ENCODE data around the gene DLGAP1. TPM values are rescaled to one million over a fixed set of nuclear protein-coding genes. Genes with fewer than 3 reads are reported as not detected.

DLGAP1 gene
- polyA plus RNA-seq, 4 donors: 0.22 to 0.47 TPM; not detected in 2

DNA sequence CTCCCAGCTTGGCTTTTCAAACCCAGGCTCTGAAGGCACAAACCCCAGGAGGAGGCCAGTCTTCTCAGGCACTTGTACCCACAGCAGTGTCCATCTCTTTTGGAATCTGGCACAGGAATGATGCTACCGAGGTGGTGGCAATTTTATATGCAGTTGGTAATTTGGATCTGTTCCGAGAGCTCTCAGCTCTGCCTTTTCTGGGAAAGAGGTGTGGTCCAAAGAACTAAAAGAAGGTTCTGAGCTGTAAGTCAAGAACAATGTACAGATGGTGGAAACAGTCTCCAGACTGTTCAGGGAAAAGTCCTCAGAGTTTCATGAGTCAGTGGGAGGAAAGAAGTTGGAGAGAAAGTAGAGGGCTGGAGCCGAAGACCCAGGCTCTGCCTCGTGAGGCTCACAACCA, 651.8 kb downstream of the DLGAP1 start:
- WGBS, 3 donors: 79 to 89% (median 88%) methylated on average over 4 of the region's 4 CpGs
- no peaks in the 10 kb centered on the region for H3K4me1 ChIP-seq (ENCODE audit: control insufficient read depth in 3 of 3, insufficient read depth in 2 of 3, low read depth in 1 of 3, low read length in 2 of 3)
- H3K36me3 ChIP-seq (ENCODE audit: control insufficient read depth in 3 of 3, insufficient read depth in 2 of 3, low read depth in 1 of 3, low read length in 3 of 3): no peaks in the 10 kb centered on the region
- H3K4me3 ChIP-seq (ENCODE audit: low read depth in 1 of 3, low read length in 3 of 3): no peak overlapping the region
- H3K27me3 ChIP-seq (ENCODE audit: control insufficient read depth in 3 of 3, insufficient read depth in 3 of 3, low read length in 3 of 3): no peaks in the 10 kb centered on the region
- DNase-seq (no peak), FAIRE-seq (no peak)
- H3K27ac ChIP-seq (ENCODE audit: low read depth in 1 of 3, low read length in 2 of 3): no peak overlapping the region
- H3K9me3 ChIP-seq (ENCODE audit: control insufficient read depth in 2 of 2, insufficient read depth in 1 of 2, low read depth in 1 of 2, low read length in 1 of 2): no peaks in the 10 kb centered on the region

DNA sequence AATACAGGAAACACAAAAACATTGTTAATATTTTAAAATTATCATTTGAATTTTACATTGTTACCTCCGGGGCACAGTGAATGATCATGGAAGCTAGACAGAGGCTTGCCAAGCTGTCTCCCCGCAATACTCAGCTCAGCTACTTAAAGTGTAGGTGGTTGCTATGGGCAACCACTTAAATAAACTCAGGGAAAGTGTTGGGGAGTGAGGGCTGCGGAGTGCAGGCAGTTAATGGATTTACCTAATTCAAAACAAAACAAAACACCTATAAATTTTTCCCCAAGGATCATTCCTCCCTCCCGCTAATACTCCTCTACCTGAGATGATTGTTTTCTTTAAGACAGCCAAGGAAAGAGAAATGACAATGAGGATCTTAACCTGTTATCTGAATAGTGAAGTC, 655.6 kb downstream of the DLGAP1 start:
- DNase-seq (peak in 1 of 2 donors; percentile 32), FAIRE-seq (no peak)
- no peaks in the 10 kb centered on the region for H3K36me3 ChIP-seq (ENCODE audit: control insufficient read depth in 3 of 3, insufficient read depth in 2 of 3, low read depth in 1 of 3, low read length in 3 of 3)
- 67 to 82% (median 78%) methylated on average over 4 of the region's 4 CpGs for WGBS, 3 donors
- H3K4me1 ChIP-seq (ENCODE audit: control insufficient read depth in 3 of 3, insufficient read depth in 2 of 3, low read depth in 1 of 3, low read length in 2 of 3): no peaks in the 10 kb centered on the region
- no peaks in the 10 kb centered on the region for H3K9me3 ChIP-seq (ENCODE audit: control insufficient read depth in 2 of 2, insufficient read depth in 1 of 2, low read depth in 1 of 2, low read length in 1 of 2)
- no peak overlapping the region for H3K27ac ChIP-seq (ENCODE audit: low read depth in 1 of 3, low read length in 2 of 3)
- H3K27me3 ChIP-seq (ENCODE audit: control insufficient read depth in 3 of 3, insufficient read depth in 3 of 3, low read length in 3 of 3): no peaks in the 10 kb centered on the region
- H3K4me3 ChIP-seq (ENCODE audit: low read depth in 1 of 3, low read length in 3 of 3): no peak overlapping the region

DNA sequence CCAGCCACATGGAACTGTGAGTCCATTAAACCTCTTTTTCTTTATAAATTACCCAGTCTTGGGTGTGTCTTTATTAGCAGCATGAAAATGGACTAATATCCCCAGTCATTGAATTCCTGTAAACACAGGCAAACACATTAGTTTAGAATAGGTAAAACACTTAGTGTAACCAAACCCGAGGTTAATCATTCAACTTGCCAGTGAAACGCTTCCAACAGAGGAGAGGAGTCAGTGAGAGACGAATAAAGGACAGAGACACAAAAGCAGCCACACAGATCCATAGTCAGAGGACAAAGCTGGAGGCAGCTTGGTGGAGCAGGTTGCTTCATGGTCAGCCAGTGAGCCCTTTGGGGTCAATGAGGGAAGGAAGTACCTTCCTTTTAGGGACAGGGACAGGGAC, 657.1 kb downstream of the DLGAP1 start:
- DNase-seq: peak in 1 of 2 donors; percentile 18
- no peak overlapping the region for H3K27ac ChIP-seq (ENCODE audit: low read depth in 1 of 3, low read length in 2 of 3)
- H3K27me3 ChIP-seq (ENCODE audit: control insufficient read depth in 3 of 3, insufficient read depth in 3 of 3, low read length in 3 of 3): no peaks in the 10 kb centered on the region
- no peaks in the 10 kb centered on the region for H3K4me1 ChIP-seq (ENCODE audit: control insufficient read depth in 3 of 3, insufficient read depth in 2 of 3, low read depth in 1 of 3, low read length in 2 of 3)
- H3K9me3 ChIP-seq (ENCODE audit: control insufficient read depth in 2 of 2, insufficient read depth in 1 of 2, low read depth in 1 of 2, low read length in 1 of 2): no peaks in the 10 kb centered on the region
- no peak overlapping the region for H3K4me3 ChIP-seq (ENCODE audit: low read depth in 1 of 3, low read length in 3 of 3)
- no peaks in the 10 kb centered on the region for H3K36me3 ChIP-seq (ENCODE audit: control insufficient read depth in 3 of 3, insufficient read depth in 2 of 3, low read depth in 1 of 3, low read length in 3 of 3)
- no peak for FAIRE-seq
- 47 to 71% (median 63%) methylated on average over 3 of the region's 3 CpGs for WGBS, 3 donors

DNA sequence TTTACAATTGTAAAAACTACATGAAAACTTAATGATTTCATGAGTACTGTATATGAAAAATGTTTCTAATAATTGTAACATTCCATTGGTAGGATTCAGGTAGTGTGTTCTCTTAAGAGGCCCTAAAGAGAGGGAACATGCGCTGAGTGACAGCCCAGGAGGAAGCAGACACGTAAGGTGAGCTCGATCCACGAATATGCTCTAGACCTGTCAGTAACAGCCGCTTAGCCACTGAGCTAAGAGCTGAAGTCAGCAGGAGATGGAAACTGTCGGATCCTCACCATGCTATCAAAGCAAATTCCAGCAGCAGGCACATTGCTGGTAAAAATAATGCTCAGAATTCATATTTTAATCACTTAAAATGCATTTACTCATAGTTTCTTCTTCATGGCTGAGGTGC, 658.7 kb downstream of the DLGAP1 start:
- Histone ChIP-seq H3K4me1 (ENCODE audit: control insufficient read depth in 3 of 3, insufficient read depth in 2 of 3, low read depth in 1 of 3, low read length in 2 of 3) (no peaks in the 10 kb centered on the region), H3K27me3 (ENCODE audit: control insufficient read depth in 3 of 3, insufficient read depth in 3 of 3, low read length in 3 of 3) (no peaks in the 10 kb centered on the region), H3K4me3 (ENCODE audit: low read depth in 1 of 3, low read length in 3 of 3) (no peak overlapping the region), H3K27ac (ENCODE audit: low read depth in 1 of 3, low read length in 2 of 3) (no peak overlapping the region), H3K9me3 (ENCODE audit: control insufficient read depth in 2 of 2, insufficient read depth in 1 of 2, low read depth in 1 of 2, low read length in 1 of 2) (no peaks in the 10 kb centered on the region), H3K36me3 (ENCODE audit: control insufficient read depth in 3 of 3, insufficient read depth in 2 of 3, low read depth in 1 of 3, low read length in 3 of 3) (no peaks in the 10 kb centered on the region)
- 90 to 95% (median 92%) methylated on average over 6 of the region's 6 CpGs for WGBS, 3 donors
- FAIRE-seq (no peak), DNase-seq (no peak)

DNA sequence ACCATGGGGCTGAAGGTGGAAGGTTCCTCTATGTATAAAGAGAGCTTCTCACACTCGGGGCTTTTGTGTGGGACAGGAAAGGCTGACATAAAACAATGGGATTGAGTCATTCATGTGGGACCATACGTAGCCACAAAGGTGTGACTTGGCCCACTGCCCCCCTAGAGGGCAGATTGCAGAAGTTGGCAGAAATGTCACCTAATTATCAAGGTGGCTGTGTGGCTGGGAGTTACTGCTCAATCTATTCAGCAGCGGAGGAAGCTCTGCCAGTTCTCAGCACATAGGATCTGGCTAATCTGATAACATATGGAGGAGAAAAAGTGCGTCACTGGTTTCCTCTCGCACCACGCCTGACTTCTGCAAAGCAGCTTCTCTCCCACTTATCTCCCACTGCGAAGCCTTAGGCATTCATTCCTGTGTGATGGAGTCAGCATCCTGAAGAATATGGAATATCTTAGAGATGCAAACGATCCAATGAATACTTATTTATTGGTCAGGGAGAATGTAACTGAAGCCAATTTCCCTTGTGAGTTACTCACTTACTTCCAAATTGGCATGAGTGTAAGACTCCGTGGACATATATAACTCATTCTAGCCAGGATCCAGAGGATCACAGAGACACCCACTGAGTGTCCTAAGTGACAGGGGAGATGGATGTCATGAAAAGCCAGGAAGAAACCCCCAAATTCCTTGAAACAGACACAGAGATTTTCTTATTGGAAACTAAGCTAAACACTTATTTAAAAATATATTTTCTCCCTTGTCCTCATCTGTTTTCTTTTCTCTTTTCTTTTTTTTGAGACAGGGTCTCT, 660.4 kb downstream of the DLGAP1 start:
- 6 to 45% (median 18%) methylated on average over 9 of the region's 9 CpGs for WGBS, 3 donors
- H3K27ac ChIP-seq (ENCODE audit: low read depth in 1 of 3, low read length in 2 of 3): no peak overlapping the region
- no peaks in the 10 kb centered on the region for H3K4me1 ChIP-seq (ENCODE audit: control insufficient read depth in 3 of 3, insufficient read depth in 2 of 3, low read depth in 1 of 3, low read length in 2 of 3)
- DNase-seq (peak in 1 of 2 donors; percentile 51), FAIRE-seq (no peak)
- H3K4me3 ChIP-seq (ENCODE audit: low read depth in 1 of 3, low read length in 3 of 3): no peak overlapping the region
- no peaks in the 10 kb centered on the region for H3K36me3 ChIP-seq (ENCODE audit: control insufficient read depth in 3 of 3, insufficient read depth in 2 of 3, low read depth in 1 of 3, low read length in 3 of 3)
- H3K27me3 ChIP-seq (ENCODE audit: control insufficient read depth in 3 of 3, insufficient read depth in 3 of 3, low read length in 3 of 3): no peaks in the 10 kb centered on the region
- H3K9me3 ChIP-seq (ENCODE audit: control insufficient read depth in 2 of 2, insufficient read depth in 1 of 2, low read depth in 1 of 2, low read length in 1 of 2): no peaks in the 10 kb centered on the region

DNA sequence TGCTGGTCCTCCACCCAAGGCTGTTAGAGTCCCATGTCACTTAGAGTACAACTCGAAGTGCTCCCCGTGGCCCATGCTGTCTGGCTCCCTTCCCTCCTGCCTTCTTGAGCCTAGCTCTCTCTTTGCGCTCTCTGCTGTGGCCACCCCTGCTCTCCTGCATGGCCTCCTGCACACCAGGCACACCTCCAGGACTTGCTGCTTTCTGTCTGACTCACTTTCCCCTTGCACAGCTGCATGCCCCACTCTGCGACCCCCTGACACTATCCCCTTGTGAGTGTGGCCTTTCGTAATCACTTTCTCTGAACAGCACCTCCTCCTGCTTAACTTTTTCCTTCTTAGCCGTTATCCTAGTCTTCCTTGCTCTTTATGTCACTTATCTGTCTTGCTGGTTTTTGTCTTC, 661.6 kb downstream of the DLGAP1 start:
- 77 to 88% (median 83%) methylated on average over 6 of the region's 6 CpGs for WGBS, 3 donors
- DNase-seq: no peak

DNA sequence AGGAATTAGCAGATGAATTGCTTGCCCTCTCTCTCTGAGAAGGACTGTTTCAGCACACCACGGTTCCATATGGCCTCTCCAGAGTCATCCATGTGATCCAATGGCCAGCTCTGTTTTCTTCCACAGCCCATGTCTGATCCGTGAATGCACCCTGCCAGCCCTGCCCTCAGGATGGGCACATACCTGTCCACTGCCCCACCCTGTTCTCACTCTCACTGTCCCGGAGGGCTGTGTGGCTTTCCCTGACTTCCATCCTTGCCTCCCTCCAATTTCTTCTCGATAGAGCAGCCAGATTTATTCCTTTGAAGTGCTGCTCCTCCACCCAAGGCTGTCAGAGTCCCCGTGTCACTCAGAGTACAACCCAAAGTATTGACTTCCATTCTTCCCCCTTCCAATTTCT, 662.0 kb downstream of the DLGAP1 start:
- H3K36me3 ChIP-seq (ENCODE audit: control insufficient read depth in 3 of 3, insufficient read depth in 2 of 3, low read depth in 1 of 3, low read length in 3 of 3): no peaks in the 10 kb centered on the region
- no peaks in the 10 kb centered on the region for H3K27me3 ChIP-seq (ENCODE audit: control insufficient read depth in 3 of 3, insufficient read depth in 3 of 3, low read length in 3 of 3)
- DNase-seq: no peak
- H3K9me3 ChIP-seq (ENCODE audit: control insufficient read depth in 2 of 2, insufficient read depth in 1 of 2, low read depth in 1 of 2, low read length in 1 of 2): no peaks in the 10 kb centered on the region
- H3K4me3 ChIP-seq (ENCODE audit: low read depth in 1 of 3, low read length in 3 of 3): no peak overlapping the region
- whole genome bisulfite sequencing, 3 donors: 70 to 79% (median 76%) methylated on average over 5 of the region's 5 CpGs
- no peak overlapping the region for H3K27ac ChIP-seq (ENCODE audit: low read depth in 1 of 3, low read length in 2 of 3)
- H3K4me1 ChIP-seq (ENCODE audit: control insufficient read depth in 3 of 3, insufficient read depth in 2 of 3, low read depth in 1 of 3, low read length in 2 of 3): no peaks in the 10 kb centered on the region
- FAIRE-seq: no peak

More for the DNA sequence above, 661.6 kb downstream of the DLGAP1 start:
- FAIRE-seq: no peak
- Histone ChIP-seq H3K4me1 (ENCODE audit: control insufficient read depth in 3 of 3, insufficient read depth in 2 of 3, low read depth in 1 of 3, low read length in 2 of 3) (no peaks in the 10 kb centered on the region), H3K27me3 (ENCODE audit: control insufficient read depth in 3 of 3, insufficient read depth in 3 of 3, low read length in 3 of 3) (no peaks in the 10 kb centered on the region), H3K4me3 (ENCODE audit: low read depth in 1 of 3, low read length in 3 of 3) (no peak overlapping the region), H3K27ac (ENCODE audit: low read depth in 1 of 3, low read length in 2 of 3) (no peak overlapping the region), H3K36me3 (ENCODE audit: control insufficient read depth in 3 of 3, insufficient read depth in 2 of 3, low read depth in 1 of 3, low read length in 3 of 3) (no peaks in the 10 kb centered on the region), H3K9me3 (ENCODE audit: control insufficient read depth in 2 of 2, insufficient read depth in 1 of 2, low read depth in 1 of 2, low read length in 1 of 2) (no peaks in the 10 kb centered on the region)

DNA sequence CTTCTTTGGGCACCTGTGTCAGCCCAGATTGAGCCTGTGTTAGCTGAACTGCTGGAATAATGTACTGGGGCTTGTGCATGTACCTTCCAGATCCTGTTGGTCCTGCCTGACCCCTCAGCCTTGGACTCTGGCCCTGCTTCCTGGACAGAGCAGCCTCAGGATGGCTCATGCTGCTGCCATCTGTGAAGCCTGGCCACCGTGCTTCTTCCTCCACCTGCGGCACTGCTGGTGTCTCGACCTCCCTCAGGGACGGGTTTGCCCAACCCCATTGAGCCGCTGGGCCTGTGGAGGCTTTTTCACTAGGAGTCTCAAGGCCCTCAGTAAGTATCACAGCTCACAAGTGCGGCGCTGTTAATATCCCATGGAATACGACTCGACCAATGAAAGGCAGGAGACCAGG, 662.4 kb downstream of the DLGAP1 start:
- DNase-seq (no peak), FAIRE-seq (no peak)
- WGBS, 3 donors: 88 to 94% (median 93%) methylated on average over 9 of the region's 9 CpGs
- Histone ChIP-seq H3K27ac (ENCODE audit: low read depth in 1 of 3, low read length in 2 of 3) (no peak overlapping the region), H3K9me3 (ENCODE audit: control insufficient read depth in 2 of 2, insufficient read depth in 1 of 2, low read depth in 1 of 2, low read length in 1 of 2) (no peaks in the 10 kb centered on the region), H3K36me3 (ENCODE audit: control insufficient read depth in 3 of 3, insufficient read depth in 2 of 3, low read depth in 1 of 3, low read length in 3 of 3) (no peaks in the 10 kb centered on the region), H3K4me3 (ENCODE audit: low read depth in 1 of 3, low read length in 3 of 3) (no peak overlapping the region), H3K4me1 (ENCODE audit: control insufficient read depth in 3 of 3, insufficient read depth in 2 of 3, low read depth in 1 of 3, low read length in 2 of 3) (no peaks in the 10 kb centered on the region), H3K27me3 (ENCODE audit: control insufficient read depth in 3 of 3, insufficient read depth in 3 of 3, low read length in 3 of 3) (no peaks in the 10 kb centered on the region)

DNA sequence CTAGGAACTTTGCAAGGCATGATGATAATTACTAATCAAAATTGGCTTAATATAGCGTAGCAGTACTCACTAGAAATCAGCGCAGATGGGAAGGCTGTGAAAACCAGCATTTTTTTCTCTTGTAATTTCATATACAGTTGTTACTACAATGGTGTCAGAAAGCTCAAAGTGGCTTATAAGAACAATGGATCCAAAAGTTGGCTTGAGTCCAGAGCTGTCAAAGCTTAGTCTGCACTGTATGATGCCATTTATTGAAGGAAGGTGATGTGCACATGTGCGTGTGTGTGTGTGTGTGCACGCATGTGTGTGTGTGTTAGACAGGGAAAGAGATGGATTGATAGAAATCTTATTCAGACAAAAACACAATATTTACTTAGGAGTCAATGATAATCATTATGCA, 663.9 kb downstream of the DLGAP1 start:
- no peak for DNase-seq
- H3K36me3 ChIP-seq (ENCODE audit: control insufficient read depth in 3 of 3, insufficient read depth in 2 of 3, low read depth in 1 of 3, low read length in 3 of 3): no peaks in the 10 kb centered on the region
- H3K4me1 ChIP-seq (ENCODE audit: control insufficient read depth in 3 of 3, insufficient read depth in 2 of 3, low read depth in 1 of 3, low read length in 2 of 3): no peaks in the 10 kb centered on the region
- 65 to 84% (median 79%) methylated on average over 4 of the region's 4 CpGs for WGBS, 3 donors
- H3K9me3 ChIP-seq (ENCODE audit: control insufficient read depth in 2 of 2, insufficient read depth in 1 of 2, low read depth in 1 of 2, low read length in 1 of 2): no peaks in the 10 kb centered on the region
- FAIRE-seq: no peak
- H3K27me3 ChIP-seq (ENCODE audit: control insufficient read depth in 3 of 3, insufficient read depth in 3 of 3, low read length in 3 of 3): no peaks in the 10 kb centered on the region
- no peak overlapping the region for H3K4me3 ChIP-seq (ENCODE audit: low read depth in 1 of 3, low read length in 3 of 3)
- H3K27ac ChIP-seq (ENCODE audit: low read depth in 1 of 3, low read length in 2 of 3): no peak overlapping the region
